AG04449 (cell line): ENCODE measurements around the gene TRIM44.

ENCODE experiments used
- CTCF ChIA-PET: fragments of 350-600 bp; formaldehyde crosslinking; extraction: SDS; loops from one replicate; lab custom pipeline; 2021; ENCODE audit warnings: antibody characterized with exemption; lab: Yijun Ruan, JAX
- POLR2A ChIA-PET: fragments of 400-600, 350-600 bp; formaldehyde crosslinking; extraction: SDS; loops from one replicate; lab custom pipeline; 2020; ENCODE audit warnings: antibody characterized with exemption, inconsistent platforms; lab: Yijun Ruan, JAX
- DNase-seq: peaks from one replicate; pipeline ENCODE4 v3.0.0-alpha.2; 2010; ENCODE audit warnings: low read depth, low spot score
- H3K4me3 ChIP-seq: 2 replicates; pipeline ENCODE4 v1.5.1; 2011; ENCODE audit warnings: low read depth, mild to moderate bottlenecking, control low read depth, low read length
- TF ChIP-seq, protein P1 (sequence below): IDR thresholded peaks from one replicate; pipeline ENCODE4 v1.5.1; 2011; ENCODE audit warnings: mild to moderate bottlenecking, moderate library complexity, low read length, control low read depth, inconsistent platforms; ENCODE audit not compliant: insufficient read depth; ENCODE audit errors: missing control alignments

TRIM44 gene

DNA sequence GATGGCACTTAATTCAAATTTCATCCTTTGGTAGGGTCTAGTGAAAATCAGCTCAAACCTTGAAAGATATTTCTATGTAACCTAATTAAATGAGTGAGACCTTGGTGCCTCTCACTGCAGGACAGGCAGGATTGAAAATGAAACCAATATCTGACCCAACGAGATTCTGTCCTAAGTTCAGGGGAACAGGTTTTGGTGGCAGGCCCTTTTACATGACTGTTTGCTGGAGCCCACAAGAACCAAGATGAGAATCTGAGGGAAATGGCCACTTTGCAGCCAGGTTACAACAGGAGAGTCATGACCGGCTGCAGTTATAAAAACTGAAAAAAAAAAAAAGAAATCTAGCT is 130.2 kb downstream of the TRIM44 start:
- no peak for DNase-seq
- TF ChIP-seq, protein P1, sequence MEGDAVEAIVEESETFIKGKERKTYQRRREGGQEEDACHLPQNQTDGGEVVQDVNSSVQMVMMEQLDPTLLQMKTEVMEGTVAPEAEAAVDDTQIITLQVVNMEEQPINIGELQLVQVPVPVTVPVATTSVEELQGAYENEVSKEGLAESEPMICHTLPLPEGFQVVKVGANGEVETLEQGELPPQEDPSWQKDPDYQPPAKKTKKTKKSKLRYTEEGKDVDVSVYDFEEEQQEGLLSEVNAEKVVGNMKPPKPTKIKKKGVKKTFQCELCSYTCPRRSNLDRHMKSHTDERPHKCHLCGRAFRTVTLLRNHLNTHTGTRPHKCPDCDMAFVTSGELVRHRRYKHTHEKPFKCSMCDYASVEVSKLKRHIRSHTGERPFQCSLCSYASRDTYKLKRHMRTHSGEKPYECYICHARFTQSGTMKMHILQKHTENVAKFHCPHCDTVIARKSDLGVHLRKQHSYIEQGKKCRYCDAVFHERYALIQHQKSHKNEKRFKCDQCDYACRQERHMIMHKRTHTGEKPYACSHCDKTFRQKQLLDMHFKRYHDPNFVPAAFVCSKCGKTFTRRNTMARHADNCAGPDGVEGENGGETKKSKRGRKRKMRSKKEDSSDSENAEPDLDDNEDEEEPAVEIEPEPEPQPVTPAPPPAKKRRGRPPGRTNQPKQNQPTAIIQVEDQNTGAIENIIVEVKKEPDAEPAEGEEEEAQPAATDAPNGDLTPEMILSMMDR: no peak
- no peak overlapping the region for H3K4me3 ChIP-seq
- ChIA-PET POLR2A (no interaction called here), CTCF (interaction anchor here (1.3 to 19.2 kb wide), 2 partner anchors 16 to 30 kb away, joined by 3 to 197 read pairs; no protein-coding TSS in a partner anchor)

DNA sequence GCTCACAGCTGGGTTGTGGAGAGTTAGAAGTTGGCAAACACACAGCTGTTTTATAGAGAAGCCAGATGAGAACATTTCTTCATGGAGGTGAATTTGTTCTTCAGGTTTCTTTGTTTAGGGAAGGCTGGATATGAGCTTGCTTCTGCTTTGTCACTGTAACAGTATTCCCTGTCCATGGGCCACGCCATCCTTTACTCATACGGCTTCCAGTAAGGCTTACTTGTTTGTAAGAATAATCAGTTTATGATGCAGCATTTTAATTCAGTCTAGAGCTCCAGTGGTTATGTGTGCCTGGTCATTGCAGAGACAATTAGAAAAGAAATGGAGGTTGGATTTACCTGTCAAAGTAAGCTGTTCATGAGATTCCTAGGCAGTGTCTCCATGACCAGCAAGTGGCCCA is 131.8 kb downstream of the TRIM44 start:
- DNase-seq: no peak

GRCh38 chr11:35794850-35795249 is 132.3 kb downstream of the TRIM44 start:
- peak; percentile 56 for DNase-seq
- no peak overlapping the region for H3K4me3 ChIP-seq
- POLR2A ChIA-PET: no interaction called here
- CTCF ChIA-PET: interaction anchor here (1.3 to 19.2 kb wide), 2 partner anchors 28 to 307 kb away, joined by 4 to 197 read pairs; no protein-coding TSS in a partner anchor
- TF ChIP-seq, protein P1: no peak

More for the DNA sequence above, 131.8 kb downstream of the TRIM44 start:
- POLR2A ChIA-PET: no interaction called here
- H3K4me3 ChIP-seq: no peak overlapping the region
- CTCF ChIA-PET: interaction anchor here (1.3 to 19.2 kb wide), 2 partner anchors 29 to 306 kb away, joined by 4 to 197 read pairs; no protein-coding TSS in a partner anchor
- TF ChIP-seq, protein P1: no peak

DNA sequence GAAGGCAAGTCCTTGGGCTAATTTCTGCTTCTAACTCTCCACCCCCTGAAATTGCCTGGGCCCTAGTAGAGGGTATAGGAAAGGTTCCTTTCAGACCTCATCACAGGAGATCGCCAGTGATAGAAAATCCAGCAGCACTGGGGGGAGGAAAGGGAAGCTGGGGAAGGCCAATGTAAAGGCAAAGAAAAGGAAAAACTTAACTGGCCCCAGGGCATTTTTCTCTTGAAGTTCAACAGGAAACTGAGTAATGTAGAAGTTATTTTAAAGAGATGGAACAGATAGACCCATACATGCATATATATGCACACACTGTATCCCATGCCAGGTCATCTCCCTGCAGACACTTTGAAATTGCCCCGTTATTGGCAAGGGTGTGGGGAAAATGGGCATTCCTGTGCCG is 134.0 kb downstream of the TRIM44 start:
- CTCF ChIA-PET: interaction anchor here (0.7 to 19.2 kb wide), 3 partner anchors 26 to 173 kb away, joined by 3 to 197 read pairs (median 3); no protein-coding TSS in a partner anchor
- TF ChIP-seq, protein P1: no peak
- POLR2A ChIA-PET: interaction anchor here (1.0 kb wide), 1 partner anchor 9 kb away, joined by 3 read pairs; no protein-coding TSS in a partner anchor
- peak; percentile 34 for DNase-seq
- no peak overlapping the region for H3K4me3 ChIP-seq

- TF ChIP-seq, protein P1: no peak
- DNase-seq: no peak
- CTCF ChIA-PET: interaction anchor here (1.0 to 19.2 kb wide), 4 partner anchors 11 to 312 kb away, joined by 3 to 197 read pairs (median 8); no protein-coding TSS in a partner anchor
- no peak overlapping the region for H3K4me3 ChIP-seq
- POLR2A ChIA-PET: no interaction called here
These were observed 135.8 kb downstream of the TRIM44 start for GRCh38 chr11:35798423-35798822.

GRCh38 chr11:35798983-35799382 is 136.4 kb downstream of the TRIM44 start:
- DNase-seq: no peak
- CTCF ChIA-PET: interaction anchor here (1.0 to 19.2 kb wide), 4 partner anchors 10 to 313 kb away, joined by 3 to 197 read pairs (median 7); no protein-coding TSS in a partner anchor
- H3K4me3 ChIP-seq: no peak overlapping the region
- TF ChIP-seq, protein P1: no peak
- POLR2A ChIA-PET: no interaction called here
